ENCODE data around the gene ANKRD17.

ANKRD17 gene

DNA sequence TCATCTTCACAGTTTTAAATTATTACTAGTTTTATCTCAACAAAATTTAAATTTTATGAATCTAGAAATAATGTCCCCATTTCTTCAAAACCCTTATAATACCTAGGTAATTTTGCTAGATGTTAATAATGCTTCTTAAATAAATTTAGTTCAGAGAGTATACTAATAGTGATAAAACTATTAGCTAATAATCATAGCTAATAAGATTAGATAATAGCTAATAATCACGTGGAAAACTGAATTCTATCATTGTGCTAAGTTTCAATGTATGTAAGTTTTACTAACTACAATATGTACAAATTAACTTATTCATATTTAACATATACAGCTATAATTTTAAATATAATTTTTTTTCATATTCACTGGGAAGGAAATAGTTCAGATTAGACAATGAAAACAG lies 10.2 kb downstream of the ANKRD17 start:
- no peaks in the 10 kb centered on the region; the same call in 1 of the 2 replicates for H3K36me3 ChIP-seq (ENCODE audit: insufficient read depth)
- H4K20me1 ChIP-seq (ENCODE audit: insufficient read depth) = peaks cover 80% of the 10 kb centered on the region
- no peak overlapping the region for H3K4me3 ChIP-seq (IDR thresholded peaks at IDR 0.05; ENCODE audit: insufficient read depth, low read depth, low read length)
- H2AFZ ChIP-seq (ENCODE audit: low read depth) = no peak overlapping the region
- peaks cover 14% of the 10 kb centered on the region for H3K4me1 ChIP-seq (ENCODE audit: low read depth, poor library complexity, severe bottlenecking)
- no peak overlapping the region for H3K27ac ChIP-seq
- no peaks in the 10 kb centered on the region for H3K27me3 ChIP-seq (ENCODE audit: insufficient read depth, low read depth)
- peaks cover 99% of the 10 kb centered on the region for H3K79me2 ChIP-seq (ENCODE audit: insufficient read depth, low read depth)
- no peak overlapping the region for H3K4me2 ChIP-seq
- TF ChIP-seq, protein P1, sequence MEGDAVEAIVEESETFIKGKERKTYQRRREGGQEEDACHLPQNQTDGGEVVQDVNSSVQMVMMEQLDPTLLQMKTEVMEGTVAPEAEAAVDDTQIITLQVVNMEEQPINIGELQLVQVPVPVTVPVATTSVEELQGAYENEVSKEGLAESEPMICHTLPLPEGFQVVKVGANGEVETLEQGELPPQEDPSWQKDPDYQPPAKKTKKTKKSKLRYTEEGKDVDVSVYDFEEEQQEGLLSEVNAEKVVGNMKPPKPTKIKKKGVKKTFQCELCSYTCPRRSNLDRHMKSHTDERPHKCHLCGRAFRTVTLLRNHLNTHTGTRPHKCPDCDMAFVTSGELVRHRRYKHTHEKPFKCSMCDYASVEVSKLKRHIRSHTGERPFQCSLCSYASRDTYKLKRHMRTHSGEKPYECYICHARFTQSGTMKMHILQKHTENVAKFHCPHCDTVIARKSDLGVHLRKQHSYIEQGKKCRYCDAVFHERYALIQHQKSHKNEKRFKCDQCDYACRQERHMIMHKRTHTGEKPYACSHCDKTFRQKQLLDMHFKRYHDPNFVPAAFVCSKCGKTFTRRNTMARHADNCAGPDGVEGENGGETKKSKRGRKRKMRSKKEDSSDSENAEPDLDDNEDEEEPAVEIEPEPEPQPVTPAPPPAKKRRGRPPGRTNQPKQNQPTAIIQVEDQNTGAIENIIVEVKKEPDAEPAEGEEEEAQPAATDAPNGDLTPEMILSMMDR (conservative IDR thresholded peaks at IDR 0.05; ENCODE audit: low read depth, low read length) = no peak
- no peak overlapping the region for H3K9ac ChIP-seq

DNA sequence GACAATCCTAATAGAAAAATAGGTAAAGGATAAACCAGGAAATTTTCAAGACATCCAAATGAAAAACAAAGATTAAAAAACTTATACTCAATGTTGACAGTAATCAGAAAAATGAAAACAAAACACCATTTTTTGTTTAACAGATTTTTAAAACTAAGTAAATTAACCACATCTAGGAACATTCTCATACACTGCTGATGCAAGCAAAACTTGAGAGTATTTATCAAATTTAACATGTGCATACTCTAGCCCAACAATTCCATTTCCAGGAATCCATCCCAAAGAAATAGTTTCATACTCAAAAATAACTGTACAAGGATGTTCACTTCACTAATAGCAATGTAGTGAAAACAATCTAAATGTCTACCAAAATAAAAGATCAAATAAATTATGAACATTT lies 11.5 kb downstream of the ANKRD17 start:
- no peaks in the 10 kb centered on the region; the same call in 1 of the 2 replicates for H3K36me3 ChIP-seq (ENCODE audit: insufficient read depth)
- H3K79me2 ChIP-seq (ENCODE audit: insufficient read depth, low read depth) = peaks cover 99% of the 10 kb centered on the region
- no peaks in the 10 kb centered on the region for H3K27me3 ChIP-seq (ENCODE audit: insufficient read depth, low read depth)
- no peak overlapping the region for H2AFZ ChIP-seq (ENCODE audit: low read depth)
- no peak overlapping the region for H3K4me3 ChIP-seq (IDR thresholded peaks at IDR 0.05; ENCODE audit: insufficient read depth, low read depth, low read length)
- no peak overlapping the region for H3K27ac ChIP-seq
- TF ChIP-seq, protein P1 (conservative IDR thresholded peaks at IDR 0.05; ENCODE audit: low read depth, low read length) = no peak
- no peak overlapping the region for H3K4me2 ChIP-seq
- H3K9ac ChIP-seq = no peak overlapping the region
- peaks cover 16% of the 10 kb centered on the region for H3K4me1 ChIP-seq (ENCODE audit: low read depth, poor library complexity, severe bottlenecking)
- H4K20me1 ChIP-seq (ENCODE audit: insufficient read depth) = peaks cover 81% of the 10 kb centered on the region

DNA sequence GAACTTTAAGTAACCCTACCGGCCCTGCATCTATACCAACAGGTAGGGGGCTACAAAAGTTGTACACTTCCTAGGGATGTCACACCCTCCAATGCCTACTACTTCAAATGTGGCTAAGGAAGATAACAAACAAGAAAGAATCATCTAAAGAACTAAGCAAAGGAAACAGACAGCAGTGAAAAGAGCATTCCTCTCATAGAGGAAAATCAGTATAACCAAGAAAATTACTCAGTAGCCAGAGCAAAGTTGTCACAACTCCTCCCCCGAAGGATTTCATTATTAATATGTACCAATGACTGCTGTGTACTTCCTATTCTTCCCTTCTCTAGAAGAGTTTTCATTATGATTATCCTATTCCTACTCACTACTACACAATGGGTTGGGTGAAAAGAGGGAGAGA lies 12.6 kb downstream of the ANKRD17 start:
- peaks cover 78% of the 10 kb centered on the region for H4K20me1 ChIP-seq (ENCODE audit: insufficient read depth)
- no peak overlapping the region for H3K27ac ChIP-seq
- H3K36me3 ChIP-seq (ENCODE audit: insufficient read depth) = no peaks in the 10 kb centered on the region
- TF ChIP-seq, protein P1 (conservative IDR thresholded peaks at IDR 0.05; ENCODE audit: low read depth, low read length) = no peak
- H3K4me1 ChIP-seq (ENCODE audit: low read depth, poor library complexity, severe bottlenecking) = peaks cover 22% of the 10 kb centered on the region
- no peak overlapping the region for H3K4me3 ChIP-seq (IDR thresholded peaks at IDR 0.05; ENCODE audit: insufficient read depth, low read depth, low read length)
- H3K27me3 ChIP-seq (ENCODE audit: insufficient read depth, low read depth) = no peaks in the 10 kb centered on the region
- no peak overlapping the region for H3K9ac ChIP-seq
- H3K79me2 ChIP-seq (ENCODE audit: insufficient read depth, low read depth) = peaks cover 99% of the 10 kb centered on the region
- H3K4me2 ChIP-seq = no peak overlapping the region
- no peak overlapping the region for H2AFZ ChIP-seq (ENCODE audit: low read depth)

DNA sequence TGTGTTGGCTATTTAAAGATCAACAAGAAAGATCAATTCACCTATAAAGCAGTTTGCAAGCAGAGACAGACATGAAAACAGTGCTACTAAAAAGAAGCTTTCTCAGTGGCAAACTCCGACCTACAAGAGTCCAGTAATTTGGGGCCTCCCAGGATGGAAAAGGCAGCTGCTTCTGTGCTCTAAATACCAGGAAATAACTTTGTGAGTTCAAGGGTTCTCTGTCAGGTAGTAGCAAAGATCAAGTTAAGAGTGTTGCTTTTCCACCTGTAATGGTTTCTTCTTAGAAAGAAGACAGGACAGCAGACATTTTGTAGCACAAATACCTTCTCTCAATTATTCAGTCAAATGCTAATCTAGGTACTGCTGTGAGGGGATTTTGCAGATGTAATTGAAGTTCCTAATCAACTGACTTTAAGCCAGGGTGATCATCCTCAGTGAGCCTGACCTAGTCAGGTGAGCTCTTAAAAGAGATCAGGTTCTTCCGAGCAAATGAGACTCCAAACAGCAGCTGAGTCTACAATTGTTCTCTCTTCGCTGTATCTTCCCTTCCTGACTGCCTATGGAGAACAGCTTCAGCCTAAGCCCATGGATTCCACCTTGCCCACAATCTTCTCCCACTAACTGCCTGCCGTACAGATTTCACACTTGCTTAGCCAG lies 13.5 kb downstream of the ANKRD17 start:
- H4K20me1 ChIP-seq (ENCODE audit: insufficient read depth) = peaks cover 70% of the 10 kb centered on the region
- peaks cover 22% of the 10 kb centered on the region for H3K4me1 ChIP-seq (ENCODE audit: low read depth, poor library complexity, severe bottlenecking)

More for the DNA sequence above, 13.5 kb downstream of the ANKRD17 start:
- Histone ChIP-seq H3K79me2 (ENCODE audit: insufficient read depth, low read depth) (peaks cover 99% of the 10 kb centered on the region), H3K27me3 (ENCODE audit: insufficient read depth, low read depth) (no peaks in the 10 kb centered on the region), H2AFZ (ENCODE audit: low read depth) (no peak overlapping the region), H3K9ac (no peak overlapping the region), H3K27ac (no peak overlapping the region), H3K4me3 (IDR thresholded peaks at IDR 0.05; ENCODE audit: insufficient read depth, low read depth, low read length) (no peak overlapping the region), H3K36me3 (ENCODE audit: insufficient read depth) (no peaks in the 10 kb centered on the region), H3K4me2 (no peak overlapping the region)
- TF ChIP-seq, protein P1 (conservative IDR thresholded peaks at IDR 0.05; ENCODE audit: low read depth, low read length) = no peak

Measured in KMS-11 (cell line).